HepG2 (cell line): ENCODE results near the gene KRTAP10-11. TPM values are rescaled to one million over a fixed set of nuclear protein-coding genes. Genes with fewer than 3 reads are reported as not detected.

ENCODE experiments used
- ATAC-seq: fragments of 200-7000 bp; cut with Tn5 transposase; 3 replicates; pipeline ENCODE4 v1.9.1; 2020; ENCODE audit warnings: mild to moderate bottlenecking, moderate library complexity
- BruUV-seq: library from RNA; stranded (reverse); fragments of 400-500 nt; replicated peaks from 2 replicates; lab custom pipeline; 2021; lab: Mats Ljungman, UMichigan
- CTCF ChIA-PET: fragments of 300-600 bp; formaldehyde crosslinking; extraction: SDS; loops from one replicate; lab custom pipeline; 2021; ENCODE audit warnings: low total read pairs, inconsistent platforms, low intra/inter-chr PET ratio; lab: Yijun Ruan, JAX
- POLR2A ChIA-PET: fragments of 350-600 bp; sonication (Branson Sonifier 250); formaldehyde crosslinking; loops from one replicate; lab custom pipeline; 2020; ENCODE audit warnings: antibody characterized with exemption, inconsistent platforms; lab: Yijun Ruan, JAX
- DNase-seq: peaks from one replicate; pipeline ENCODE4 v3.0.0-alpha.2; 2015; ENCODE audit warnings: low spot score
- FAIRE-seq: peaks from 3 replicates; lab custom pipeline; 2011; peaks lifted over from hg19 to GRCh38; lab: Jason Lieb, UNC
- H2AFZ ChIP-seq: one replicate; pipeline ENCODE4 v1.6.1; 2011; ENCODE audit warnings: low read length, inconsistent platforms
- H3K27ac ChIP-seq: fragments of 300-600 bp; 3 replicates; pipeline ENCODE4 v1.8.0; 2011; ENCODE audit warnings: mixed run types, mild to moderate bottlenecking, mixed read lengths, low read length, inconsistent platforms; ENCODE audit not compliant: insufficient read depth; ENCODE audit errors: extremely low read length
- H3K27me3 ChIP-seq, 2 experiments: fragments of 200-600 bp in 1 of 2; 2 replicates in 1 of 2; 3 replicates in 1 of 2; pipeline versions ENCODE4 v1.6.0 to v1.8.0; 2011; ENCODE audit warnings: low read length in 2 of 2, mild to moderate bottlenecking in 2 of 2, moderate library complexity in 2 of 2, inconsistent platforms in 1 of 2; ENCODE audit not compliant: insufficient read depth in 2 of 2, control insufficient read depth in 1 of 2
- H3K36me3 ChIP-seq, 2 experiments: fragments of 200-600 bp in 1 of 2; replicated peaks in 1 of 2; 2 replicates in 1 of 2; 3 replicates in 1 of 2; pipeline versions ENCODE4 v1.5.1 to v1.8.0; 2011; ENCODE audit warnings: low read length in 2 of 2, inconsistent platforms in 1 of 2; ENCODE audit not compliant: insufficient read depth in 2 of 2, control insufficient read depth in 1 of 2
- H3K4me1 ChIP-seq: 2 replicates; pipeline ENCODE4 v1.5.1; 2012; ENCODE audit warnings: low read length, inconsistent platforms; ENCODE audit not compliant: insufficient read depth
- H3K4me2 ChIP-seq: 2 replicates; pipeline ENCODE4 v1.6.0; 2011; ENCODE audit warnings: low read depth, low read length, inconsistent platforms
- H3K4me3 ChIP-seq, 3 experiments: fragments of 200-600 bp in 1 of 3; sonication (generic), shearing (Covaris generic) in 1 of 3; replicated peaks in 1 of 3; 2 replicates each; pipeline ENCODE4 v1.5.1; 2011 to 2016; ENCODE audit warnings: low read length in 3 of 3, inconsistent platforms in 2 of 3, low read depth in 2 of 3, mild to moderate bottlenecking in 2 of 3, control low read depth in 1 of 3, mixed read lengths in 1 of 3; ENCODE audit not compliant: insufficient read depth in 1 of 3
- H3K79me2 ChIP-seq: one replicate; pipeline ENCODE4 v1.6.1; 2011; ENCODE audit warnings: low read length, inconsistent platforms; ENCODE audit not compliant: insufficient read depth
- H3K9ac ChIP-seq: 2 replicates; pipeline ENCODE4 v1.6.0; 2011; ENCODE audit warnings: mild to moderate bottlenecking, low read depth, low read length, inconsistent platforms; ENCODE audit not compliant: insufficient read depth
- H3K9me3 ChIP-seq: 2 replicates; pipeline ENCODE4 v1.5.1; 2012; ENCODE audit warnings: mild to moderate bottlenecking, low read length
- H4K20me1 ChIP-seq: 2 replicates; pipeline ENCODE4 v1.6.0; 2011; ENCODE audit warnings: inconsistent platforms, mild to moderate bottlenecking, low read length, moderate library complexity; ENCODE audit not compliant: insufficient read depth
- CREB1 ChIP-seq, 2 experiments: fragments of 450-650 bp in 1 of 2; IDR thresholded peaks; 2 replicates each; pipeline ENCODE4 v1.6.1; 2016 to 2017; ENCODE audit warnings: control low read depth in 1 of 2, mild to moderate bottlenecking in 1 of 2, missing compliant biosample characterization in 1 of 2, missing genetic modification characterization in 1 of 2
- KAT8 ChIP-seq: IDR thresholded peaks from 2 replicates; pipeline ENCODE4 v1.6.1; 2016; ENCODE audit warnings: missing genetic modification reagents, missing compliant biosample characterization
- ZBTB21 ChIP-seq: sonication (generic); formaldehyde crosslinking; IDR thresholded peaks from 2 replicates; pipeline ENCODE4 v1.4.0; 2020; ENCODE audit warnings: missing genetic modification reagents
- WGBS: methylation state at CpG from one replicate; pipeline ENCODE4 v1.1.6; 2017; ENCODE audit warnings: low lambda C conversion rate; 5-methylcytosine and 5-hydroxymethylcytosine counted together
- in situ Hi-C: cut with HindIII; loops from 2 replicates; pipeline ENCODE4 v1.10.0; 2017; ENCODE audit warnings: low pct_unique_long_range_greater_than_20kb; ENCODE audit not compliant: extremely low pct_ligation_motif_present
- intact Hi-C: fragments of 100-400 bp; cut with micrococcal nuclease; formaldehyde crosslinking; loops from one replicate; pipeline ENCODE4 v1.10.0; 2022; ENCODE audit not compliant: unreplicated experiment
- polyA plus RNA-seq, 8 experiments: library from polyadenylated mRNA; depleted of rRNA in 3 of 8; stranded (reverse) in 7 of 8; unstranded in 1 of 8; fragments of >200 nt; fragmentation: Illumina TruSeq in 4 of 8; extraction: Trizol in 4 of 8; gene quantifications; 2 replicates each; pipeline versions ENCODE4 v1.2.1 to v1.2.3, GENCODE V29; 2011 to 2016; ENCODE audit warnings: low read depth in 4 of 8, missing spikeins in 1 of 8, mixed read lengths in 1 of 8; ENCODE audit not compliant: insufficient read depth in 1 of 8
- total RNA-seq, 5 experiments: library from RNA; depleted of rRNA; stranded (reverse); fragments of >200 nt; fragmentation: Illumina TruSeq; extraction: Trizol; gene quantifications; 2 replicates each; pipeline ENCODE4 v1.2.3, GENCODE V29; 2016; ENCODE audit warnings: low read depth in 1 of 5
- TF ChIP-seq, protein P1 (sequence below): sonication (generic); formaldehyde crosslinking; IDR thresholded peaks from 2 replicates; pipeline ENCODE4 v1.4.0; 2020; ENCODE audit warnings: mild to moderate bottlenecking, missing genetic modification reagents

The KRTAP10-11 gene
- total and polyA plus RNA-seq, 2 of the 13 experiments (the other 11 are each of a cell fraction or from before 2014, with no cell fraction given) = not detected

DNA sequence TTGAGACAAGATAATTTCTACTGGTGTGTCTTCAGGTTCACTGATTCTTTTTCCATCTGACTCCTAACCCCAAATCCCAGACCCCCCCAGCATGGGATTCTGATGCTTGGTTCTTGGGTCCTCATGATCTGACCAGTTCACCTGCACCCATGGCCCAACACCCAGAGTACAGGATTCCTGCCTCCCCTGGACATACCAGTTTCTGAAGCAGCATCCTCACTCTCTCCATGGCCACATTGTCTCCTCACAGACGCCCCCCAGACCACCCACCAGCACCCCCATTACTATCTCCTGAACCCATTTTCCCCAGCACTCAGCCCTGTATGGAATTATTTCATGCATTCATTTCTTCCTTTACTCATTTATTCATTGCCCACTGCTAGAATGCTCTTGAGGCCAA, 10.7 kb downstream of the KRTAP10-11 start (continued):
- TF ChIP-seq, protein P1, sequence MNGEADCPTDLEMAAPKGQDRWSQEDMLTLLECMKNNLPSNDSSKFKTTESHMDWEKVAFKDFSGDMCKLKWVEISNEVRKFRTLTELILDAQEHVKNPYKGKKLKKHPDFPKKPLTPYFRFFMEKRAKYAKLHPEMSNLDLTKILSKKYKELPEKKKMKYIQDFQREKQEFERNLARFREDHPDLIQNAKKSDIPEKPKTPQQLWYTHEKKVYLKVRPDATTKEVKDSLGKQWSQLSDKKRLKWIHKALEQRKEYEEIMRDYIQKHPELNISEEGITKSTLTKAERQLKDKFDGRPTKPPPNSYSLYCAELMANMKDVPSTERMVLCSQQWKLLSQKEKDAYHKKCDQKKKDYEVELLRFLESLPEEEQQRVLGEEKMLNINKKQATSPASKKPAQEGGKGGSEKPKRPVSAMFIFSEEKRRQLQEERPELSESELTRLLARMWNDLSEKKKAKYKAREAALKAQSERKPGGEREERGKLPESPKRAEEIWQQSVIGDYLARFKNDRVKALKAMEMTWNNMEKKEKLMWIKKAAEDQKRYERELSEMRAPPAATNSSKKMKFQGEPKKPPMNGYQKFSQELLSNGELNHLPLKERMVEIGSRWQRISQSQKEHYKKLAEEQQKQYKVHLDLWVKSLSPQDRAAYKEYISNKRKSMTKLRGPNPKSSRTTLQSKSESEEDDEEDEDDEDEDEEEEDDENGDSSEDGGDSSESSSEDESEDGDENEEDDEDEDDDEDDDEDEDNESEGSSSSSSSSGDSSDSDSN = no peak
- TF ChIP-seq, all 625 proteins: peak for 0

DNA sequence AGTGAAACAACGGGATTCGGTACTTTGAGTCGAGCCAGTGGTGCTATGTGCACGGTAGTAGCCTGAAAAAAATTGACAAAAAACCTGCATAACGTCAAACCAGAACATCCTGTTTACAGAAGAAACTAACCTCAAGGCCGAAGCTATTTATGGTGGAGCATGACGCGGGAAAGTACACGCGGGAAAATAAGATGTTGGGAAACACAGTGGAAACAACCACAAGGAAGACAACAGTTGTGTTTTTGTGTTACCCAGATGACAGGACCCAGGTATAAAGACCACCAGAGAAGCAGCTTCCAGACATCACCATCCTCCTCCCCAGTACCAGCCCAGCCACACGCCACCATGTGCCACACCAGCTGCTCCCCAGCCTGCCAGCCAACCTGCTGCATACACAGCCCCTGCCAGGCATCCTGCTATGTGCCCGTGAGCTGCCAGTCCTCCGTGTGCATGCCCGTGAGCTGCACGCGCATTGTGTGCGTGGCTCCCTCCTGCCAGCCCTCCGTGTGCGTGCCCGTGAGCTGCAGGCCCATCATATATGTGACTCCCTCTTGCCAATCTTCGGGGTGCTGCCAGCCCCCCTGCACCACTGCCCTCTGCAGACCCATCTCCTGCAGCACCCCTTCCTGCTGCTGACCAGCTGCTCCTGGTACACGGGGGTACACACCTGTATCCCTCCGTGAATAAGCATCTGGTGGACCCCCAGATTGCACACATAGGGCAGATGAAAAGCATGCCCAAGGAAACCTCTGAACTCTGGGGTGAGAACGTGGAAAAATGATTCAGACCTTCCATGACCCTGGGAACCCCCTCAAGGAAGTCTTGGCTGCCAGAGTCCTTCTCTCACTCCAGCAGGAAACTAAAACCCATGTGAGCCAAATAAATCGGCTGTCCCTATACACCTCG, 11.7 kb downstream of the KRTAP10-11 start, which contains the start of gene KRTAP12-3:
TSS of gene KRTAP12-3 (plus strand) at position 298 of the 906 bp plus-strand sequence. CDS start at position 346, 48 bp downstream.
- H3K4me1 ChIP-seq = peaks cover 9% of the 10 kb centered on the region; the same call in 1 of the 2 replicates
- in situ Hi-C loops = no loop called here
- peaks cover 3 to 13% of the 10 kb centered on the region in 2 experiments; a peak in 2 of 5 replicates for H3K27me3 ChIP-seq
- no peaks in the 10 kb centered on the region for H3K79me2 ChIP-seq
- DNase-seq (no peak), FAIRE-seq (no peak), ATAC-seq (no peak)
- no peak within 1 kb of the TSS for H3K4me2 ChIP-seq
- H3K4me3 ChIP-seq = no peak within 1 kb of the TSS
- no peak within 1 kb of the TSS for H2AFZ ChIP-seq
- H3K9ac ChIP-seq = no peak within 1 kb of the TSS
- WGBS = 48% methylated on average over 18 of the region's 26 CpGs
- H3K27ac ChIP-seq = no peak within 1 kb of the TSS
- 0 out of 2 replicates have a peak, but pooled peaks have one; percentile 3 for TF ChIP-seq CREB1 (IDR thresholded peaks at IDR 0.05)
- TF ChIP-seq CREB1 (CRISPR knock-in tag; IDR thresholded peaks at IDR 0.05) = no peak
- TF ChIP-seq ZBTB21 (CRISPR knock-in tag) = peak; percentile 41; the same call in 1 of the 2 replicates
- no peak for TF ChIP-seq KAT8
- peaks cover 4% of the 10 kb centered on the region; the same call in 1 of the 2 replicates for H3K9me3 ChIP-seq
- CTCF ChIA-PET = no interaction called here
- H3K36me3 ChIP-seq = no peaks in the 10 kb centered on the region
- POLR2A ChIA-PET = no interaction called here
- intact Hi-C loops = no loop called here
- no peaks in the 10 kb centered on the region for H4K20me1 ChIP-seq
- BruUV-seq = no TSS peak
